Measurements from ENCODE around the gene RASGRP2.

The RASGRP2 gene

GRCh38 chr11:64743591-64744543 lies at the start of gene RASGRP2:
Gene RASGRP2 (minus strand): TSS chr11:64744142. CDS start chr11:64742866, 1,276 bp downstream.
- in situ Hi-C loops (cut with MboI; ENCODE audit: low pct_unique_long_range_greater_than_20kb, low sequenced_read_pairs, unreplicated experiment) = no loop called here
- TF ChIP-seq, protein P1, sequence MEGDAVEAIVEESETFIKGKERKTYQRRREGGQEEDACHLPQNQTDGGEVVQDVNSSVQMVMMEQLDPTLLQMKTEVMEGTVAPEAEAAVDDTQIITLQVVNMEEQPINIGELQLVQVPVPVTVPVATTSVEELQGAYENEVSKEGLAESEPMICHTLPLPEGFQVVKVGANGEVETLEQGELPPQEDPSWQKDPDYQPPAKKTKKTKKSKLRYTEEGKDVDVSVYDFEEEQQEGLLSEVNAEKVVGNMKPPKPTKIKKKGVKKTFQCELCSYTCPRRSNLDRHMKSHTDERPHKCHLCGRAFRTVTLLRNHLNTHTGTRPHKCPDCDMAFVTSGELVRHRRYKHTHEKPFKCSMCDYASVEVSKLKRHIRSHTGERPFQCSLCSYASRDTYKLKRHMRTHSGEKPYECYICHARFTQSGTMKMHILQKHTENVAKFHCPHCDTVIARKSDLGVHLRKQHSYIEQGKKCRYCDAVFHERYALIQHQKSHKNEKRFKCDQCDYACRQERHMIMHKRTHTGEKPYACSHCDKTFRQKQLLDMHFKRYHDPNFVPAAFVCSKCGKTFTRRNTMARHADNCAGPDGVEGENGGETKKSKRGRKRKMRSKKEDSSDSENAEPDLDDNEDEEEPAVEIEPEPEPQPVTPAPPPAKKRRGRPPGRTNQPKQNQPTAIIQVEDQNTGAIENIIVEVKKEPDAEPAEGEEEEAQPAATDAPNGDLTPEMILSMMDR (IDR thresholded peaks at IDR 0.05; ENCODE audit: extremely low read depth, insufficient read depth, missing control alignments) = peak; percentile 85
- DNase-seq (ENCODE audit: low spot score) = peak; percentile 83

DNA sequence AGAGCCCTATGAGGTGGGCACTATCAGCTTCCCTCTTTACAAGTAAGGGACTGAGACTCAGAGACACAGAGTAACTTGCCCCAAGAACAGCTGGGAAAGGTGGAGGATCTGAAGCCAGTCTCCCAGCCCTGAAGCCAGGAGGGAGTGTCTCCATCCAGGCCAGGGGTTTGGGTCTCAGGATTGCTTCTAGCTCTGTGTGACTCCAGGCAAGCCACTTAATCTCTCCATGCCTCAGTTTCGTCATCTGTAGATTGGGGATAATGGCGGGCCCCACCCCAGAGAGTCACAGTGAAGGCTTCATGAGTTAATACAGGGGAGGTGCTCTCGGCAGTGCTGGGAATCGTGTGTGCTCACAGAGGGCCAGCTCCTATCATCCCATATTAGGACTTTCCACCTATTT lies 48.5 kb upstream of the RASGRP2 start:
- no peak for DNase-seq (ENCODE audit: low spot score)
- in situ Hi-C loops (cut with MboI; ENCODE audit: low pct_unique_long_range_greater_than_20kb, low sequenced_read_pairs, unreplicated experiment) = no loop called here
- TF ChIP-seq, protein P1 (IDR thresholded peaks at IDR 0.05; ENCODE audit: extremely low read depth, insufficient read depth, missing control alignments) = no peak

DNA sequence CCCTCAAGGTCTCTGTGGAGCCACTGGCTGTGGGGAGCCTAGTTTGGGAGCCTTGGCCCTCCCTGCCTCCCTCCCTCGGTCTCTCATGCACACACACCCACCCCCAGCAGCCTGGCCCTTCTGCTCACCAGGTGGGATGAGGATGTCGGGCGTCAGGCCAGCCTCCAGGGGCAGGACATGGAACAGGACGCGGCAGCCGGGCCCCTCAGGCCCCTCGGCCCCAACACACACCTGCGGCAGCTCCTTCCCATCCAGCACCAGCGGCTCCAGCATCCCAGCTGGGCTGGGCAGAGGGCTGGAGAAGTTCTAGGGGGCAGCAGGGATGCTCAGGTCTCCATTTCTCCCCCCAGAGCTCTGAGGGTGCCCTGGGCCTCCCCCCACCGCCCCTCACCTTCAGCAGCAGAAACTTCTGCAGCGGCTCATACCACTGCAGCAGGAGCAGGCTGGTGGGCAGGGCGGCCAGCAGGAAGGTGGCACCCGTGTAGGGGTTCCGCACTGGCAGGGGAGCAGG lies 47.9 kb upstream of the RASGRP2 start:
- in situ Hi-C loops (cut with MboI; ENCODE audit: low pct_unique_long_range_greater_than_20kb, low sequenced_read_pairs, unreplicated experiment) = no loop called here
- DNase-seq (ENCODE audit: low spot score) = no peak
- TF ChIP-seq, protein P1 (IDR thresholded peaks at IDR 0.05; ENCODE audit: extremely low read depth, insufficient read depth, missing control alignments) = no peak

DNA sequence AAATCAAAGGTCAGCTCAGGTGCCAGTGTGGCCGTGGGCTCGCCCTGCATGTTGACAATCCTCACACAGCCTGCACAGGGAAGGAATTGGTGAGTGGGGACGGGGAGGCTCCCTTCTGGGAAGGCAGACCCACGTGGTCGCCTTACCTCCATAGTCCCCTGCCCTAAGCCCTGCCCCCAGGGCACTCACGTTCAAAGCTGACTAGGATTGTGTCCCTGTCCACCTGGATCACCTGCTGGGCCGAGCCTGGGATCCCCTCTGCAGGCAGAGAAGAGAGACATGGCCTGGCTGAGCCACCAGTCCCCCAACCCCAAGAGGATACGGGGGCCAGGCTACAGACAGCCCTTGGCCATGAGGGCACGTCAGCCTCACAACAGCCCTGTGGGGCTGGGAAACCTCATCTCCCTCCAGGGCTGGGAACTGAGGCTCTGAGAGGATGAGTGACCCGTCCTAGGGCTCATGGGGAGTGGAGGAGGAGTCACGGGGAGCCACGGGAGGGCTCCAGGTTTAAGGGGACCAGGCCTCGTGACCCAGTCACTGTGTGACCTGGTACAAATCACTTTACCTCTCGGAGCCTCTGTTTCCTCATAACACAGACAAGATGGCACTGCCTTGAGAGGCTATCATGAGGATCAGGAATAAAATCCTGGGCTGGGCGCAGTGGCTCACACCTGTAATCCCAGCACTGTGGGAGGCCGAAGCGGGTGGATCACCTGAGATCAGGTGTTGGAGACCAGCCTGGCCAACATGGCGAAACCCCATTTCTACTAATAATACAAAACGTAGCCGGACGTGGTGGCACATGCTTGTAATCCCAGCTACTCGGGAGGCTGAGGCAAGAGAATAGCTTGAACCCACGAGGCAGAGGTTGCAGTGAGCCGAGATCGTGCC lies 46.5 kb upstream of the RASGRP2 start:
- TF ChIP-seq, protein P1 (IDR thresholded peaks at IDR 0.05; ENCODE audit: extremely low read depth, insufficient read depth, missing control alignments) = no peak
- DNase-seq (ENCODE audit: low spot score) = no peak
- in situ Hi-C loops (cut with MboI; ENCODE audit: low pct_unique_long_range_greater_than_20kb, low sequenced_read_pairs, unreplicated experiment) = no loop called here

GRCh38 chr11:64789331-64790204 lies 45.6 kb upstream of the RASGRP2 start:
- no peak for DNase-seq (ENCODE audit: low spot score)
- TF ChIP-seq, protein P1 (IDR thresholded peaks at IDR 0.05; ENCODE audit: extremely low read depth, insufficient read depth, missing control alignments) = no peak
- in situ Hi-C loops (cut with MboI; ENCODE audit: low pct_unique_long_range_greater_than_20kb, low sequenced_read_pairs, unreplicated experiment) = no loop called here

Measured in GM13977 (cell line).